Endothelial cell (in vitro differentiated cells): ENCODE results near the gene PAEP. TPM values are rescaled to one million over a fixed set of nuclear protein-coding genes. Genes with fewer than 3 reads are reported as not detected.
"Not testable (repeated sequence)": the region's sequence is repeated elsewhere in the genome, so short reads cannot be mapped to it uniquely, and the experiment has no call there.

ENCODE experiments used
- DNase-seq: peaks from one replicate; pipeline ENCODE4 v3.0.0; 2021; ENCODE audit warnings: low spot score
- H3K27ac Mint-ChIP-seq: one replicate; pipeline ENCODE4 v1.8.0; 2021; ENCODE audit warnings: mixed read lengths, inconsistent platforms; ENCODE audit not compliant: unreplicated experiment
- H3K27me3 Mint-ChIP-seq: one replicate; pipeline ENCODE4 v1.8.0; 2021; ENCODE audit warnings: mild to moderate bottlenecking, moderate library complexity, mixed read lengths, inconsistent platforms; ENCODE audit not compliant: unreplicated experiment
- H3K36me3 Mint-ChIP-seq: one replicate; pipeline ENCODE4 v1.8.0; 2021; ENCODE audit warnings: mild to moderate bottlenecking, low read depth, mixed read lengths, inconsistent platforms; ENCODE audit not compliant: unreplicated experiment
- H3K4me1 Mint-ChIP-seq: one replicate; pipeline ENCODE4 v1.8.0; 2021; ENCODE audit warnings: mild to moderate bottlenecking, mixed read lengths, inconsistent platforms; ENCODE audit not compliant: unreplicated experiment
- H3K4me3 Mint-ChIP-seq: one replicate; pipeline ENCODE4 v1.8.0; 2021; ENCODE audit warnings: mild to moderate bottlenecking, mixed read lengths, inconsistent platforms; ENCODE audit not compliant: unreplicated experiment
- H3K9me3 Mint-ChIP-seq: one replicate; pipeline ENCODE4 v1.8.0; 2021; ENCODE audit warnings: mixed read lengths, inconsistent platforms; ENCODE audit not compliant: unreplicated experiment
- total RNA-seq: library from RNA; stranded (reverse); fragmentation: NEBNext Ultra II Directional; extraction: Animal tissue kit (Norgen Biotek cat#: 25700); gene quantifications from one replicate; pipeline ENCODE4 v1.2.1, GENCODE V29; 2021; ENCODE audit not compliant: unreplicated experiment
- TF ChIP-seq, protein P1 (sequence below): fragments of 200-600 bp; sonication (generic); IDR thresholded peaks from one replicate; pipeline ENCODE4 v1.5.0; 2021; ENCODE audit warnings: antibody characterized with exemption; ENCODE audit not compliant: unreplicated experiment

PAEP gene
- total RNA-seq, 1 donor from 2014 or later = not detected

GRCh38 chr9:135533113-135533512 lies 28.4 kb upstream of the PAEP start:
- Mint-ChIP-seq H3K36me3 (no peaks in the 10 kb centered on the region), H3K9me3 (no peaks in the 10 kb centered on the region), H3K4me3 (no peak overlapping the region), H3K4me1 (peaks cover 7% of the 10 kb centered on the region), H3K27me3 (no peaks in the 10 kb centered on the region), H3K27ac (no peak overlapping the region)
- DNase-seq = no peak
- TF ChIP-seq, protein P1, sequence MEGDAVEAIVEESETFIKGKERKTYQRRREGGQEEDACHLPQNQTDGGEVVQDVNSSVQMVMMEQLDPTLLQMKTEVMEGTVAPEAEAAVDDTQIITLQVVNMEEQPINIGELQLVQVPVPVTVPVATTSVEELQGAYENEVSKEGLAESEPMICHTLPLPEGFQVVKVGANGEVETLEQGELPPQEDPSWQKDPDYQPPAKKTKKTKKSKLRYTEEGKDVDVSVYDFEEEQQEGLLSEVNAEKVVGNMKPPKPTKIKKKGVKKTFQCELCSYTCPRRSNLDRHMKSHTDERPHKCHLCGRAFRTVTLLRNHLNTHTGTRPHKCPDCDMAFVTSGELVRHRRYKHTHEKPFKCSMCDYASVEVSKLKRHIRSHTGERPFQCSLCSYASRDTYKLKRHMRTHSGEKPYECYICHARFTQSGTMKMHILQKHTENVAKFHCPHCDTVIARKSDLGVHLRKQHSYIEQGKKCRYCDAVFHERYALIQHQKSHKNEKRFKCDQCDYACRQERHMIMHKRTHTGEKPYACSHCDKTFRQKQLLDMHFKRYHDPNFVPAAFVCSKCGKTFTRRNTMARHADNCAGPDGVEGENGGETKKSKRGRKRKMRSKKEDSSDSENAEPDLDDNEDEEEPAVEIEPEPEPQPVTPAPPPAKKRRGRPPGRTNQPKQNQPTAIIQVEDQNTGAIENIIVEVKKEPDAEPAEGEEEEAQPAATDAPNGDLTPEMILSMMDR = no peak

DNA sequence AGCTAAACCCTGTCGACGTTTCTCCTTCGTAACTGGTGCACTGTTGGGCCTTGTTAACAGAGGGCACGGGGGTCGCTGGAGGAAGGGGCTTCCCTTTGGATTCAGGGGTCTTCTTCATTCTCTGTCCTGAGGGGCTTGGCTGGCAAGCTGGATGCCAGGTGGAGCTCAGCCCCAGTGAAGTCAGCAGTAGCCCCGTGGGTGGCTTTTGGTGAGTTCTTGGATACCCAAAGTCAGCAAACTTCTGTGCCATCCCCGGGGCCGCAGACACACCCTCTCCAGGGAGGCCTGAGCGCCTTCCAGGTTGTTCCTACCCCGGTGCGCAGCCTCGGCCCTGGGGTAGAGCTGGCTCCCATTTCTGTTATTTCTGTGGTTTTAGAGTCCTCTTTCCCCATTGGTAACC lies 27.9 kb upstream of the PAEP start:
- TF ChIP-seq, protein P1 = no peak
- H3K4me3 Mint-ChIP-seq = no peak overlapping the region
- no peaks in the 10 kb centered on the region for H3K9me3 Mint-ChIP-seq
- H3K27ac Mint-ChIP-seq = no peak overlapping the region
- peaks cover 7% of the 10 kb centered on the region for H3K4me1 Mint-ChIP-seq
- H3K36me3 Mint-ChIP-seq = no peaks in the 10 kb centered on the region
- H3K27me3 Mint-ChIP-seq = no peaks in the 10 kb centered on the region
- DNase-seq = no peak

- not testable (repeated sequence) for H3K4me3 Mint-ChIP-seq, H3K9me3 Mint-ChIP-seq, DNase-seq, H3K27me3 Mint-ChIP-seq, H3K36me3 Mint-ChIP-seq, H3K27ac Mint-ChIP-seq, H3K4me1 Mint-ChIP-seq
Measured at GRCh38 chr9:135534192-135534711, 27.3 kb upstream of the PAEP start.

DNA sequence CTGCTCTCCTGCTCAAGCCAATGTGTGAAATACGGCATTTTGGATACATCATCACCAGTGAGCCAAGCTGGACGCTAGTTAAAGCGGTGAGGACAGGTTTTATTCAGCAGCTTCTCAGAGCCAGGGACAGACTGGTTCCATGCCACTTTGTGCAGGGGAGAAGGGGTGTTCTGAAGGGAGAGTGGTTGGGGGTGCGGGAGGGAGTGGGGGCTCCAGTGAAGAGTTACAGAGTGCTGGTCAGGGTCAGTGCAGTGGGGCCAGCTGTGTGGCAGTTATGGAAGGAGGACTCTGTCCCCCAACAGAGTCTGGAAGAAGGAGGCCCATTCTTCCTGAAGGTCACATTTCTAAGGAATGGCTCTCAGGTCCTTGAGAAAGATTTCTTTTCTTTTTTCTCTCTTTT lies 26.7 kb upstream of the PAEP start:
- H3K9me3 Mint-ChIP-seq, DNase-seq, H3K4me3 Mint-ChIP-seq, H3K4me1 Mint-ChIP-seq, H3K27ac Mint-ChIP-seq, H3K36me3 Mint-ChIP-seq, H3K27me3 Mint-ChIP-seq: not testable (repeated sequence)

- not testable (repeated sequence) for H3K27me3 Mint-ChIP-seq, H3K9me3 Mint-ChIP-seq, H3K4me3 Mint-ChIP-seq, DNase-seq, H3K36me3 Mint-ChIP-seq, H3K4me1 Mint-ChIP-seq, H3K27ac Mint-ChIP-seq
Measured at GRCh38 chr9:135535631-135536030, 25.9 kb upstream of the PAEP start.

- H3K4me1 Mint-ChIP-seq = peaks cover 7% of the 10 kb centered on the region
- no peaks in the 10 kb centered on the region for H3K9me3 Mint-ChIP-seq
- H3K4me3 Mint-ChIP-seq = no peak overlapping the region
- no peak for DNase-seq
- TF ChIP-seq, protein P1 = no peak
- no peak overlapping the region for H3K27ac Mint-ChIP-seq
- no peaks in the 10 kb centered on the region for H3K36me3 Mint-ChIP-seq
- no peaks in the 10 kb centered on the region for H3K27me3 Mint-ChIP-seq
Measured at GRCh38 chr9:135536216-135536615, 25.3 kb upstream of the PAEP start.

DNA sequence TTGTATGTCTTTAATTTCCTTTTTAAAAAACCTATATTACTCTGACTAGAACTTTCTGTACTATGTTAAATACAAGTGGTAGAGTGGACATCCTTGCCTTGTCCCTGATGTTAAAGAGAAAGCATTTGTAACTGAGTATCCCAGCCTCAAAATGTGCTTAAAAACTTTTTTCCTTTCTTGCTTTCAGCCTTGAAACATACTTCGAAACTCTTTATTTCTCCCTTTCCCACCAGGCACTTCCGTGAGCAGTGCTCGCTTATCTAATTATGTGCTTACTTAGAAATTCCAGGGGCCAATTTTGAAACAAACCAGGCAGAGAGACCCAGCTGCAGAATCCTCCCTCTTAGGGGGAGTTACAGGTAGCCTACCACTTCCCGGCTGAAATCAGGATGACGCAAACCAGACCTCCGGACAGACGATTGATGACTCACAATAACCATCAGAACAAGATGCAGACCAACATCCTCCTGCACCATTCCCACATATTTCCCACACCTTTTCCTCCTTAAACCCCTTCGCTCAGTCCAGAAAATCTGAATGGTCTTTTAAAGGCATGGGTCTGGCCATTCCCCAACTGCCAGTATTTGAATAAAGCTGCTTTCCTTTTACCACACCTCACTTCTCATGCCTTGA lies 18.2 kb upstream of the PAEP start:
- H3K27me3 Mint-ChIP-seq, DNase-seq, H3K4me1 Mint-ChIP-seq, H3K36me3 Mint-ChIP-seq, H3K4me3 Mint-ChIP-seq, H3K9me3 Mint-ChIP-seq, H3K27ac Mint-ChIP-seq: not testable (repeated sequence)
